ENCODE results near the gene OR4X2. TPM values are rescaled to one million over a fixed set of nuclear protein-coding genes. Genes with fewer than 3 reads are reported as not detected.

Gene OR4X2
- total RNA-seq, 2 donors from 2014 or later: not detected

GRCh38 chr11:48242501-48242900 lies 2.4 kb upstream of the OR4X2 start:
- no peaks in the 10 kb centered on the region for H3K27me3 ChIP-seq (ENCODE audit: control insufficient read depth, insufficient read depth, low read length, poor library complexity, severe bottlenecking)
- TF ChIP-seq CTCF (conservative IDR thresholded peaks at IDR 0.05): no peak
- no peak for DNase-seq
- no peaks in the 10 kb centered on the region for H3K36me3 ChIP-seq (ENCODE audit: control insufficient read depth, insufficient read depth, low read length)
- 54 to 61% methylated on average over 2 to 3 of the region's 3 CpGs for WGBS, 2 experiments (ENCODE audit: insufficient coverage in 1 of 2, insufficient read length in 1 of 2)
- peaks cover 84% of the 10 kb centered on the region for H3K9me3 ChIP-seq (ENCODE audit: control insufficient read depth, low read length)
- no peak overlapping the region for H3K4me3 ChIP-seq (ENCODE audit: low read length)
- H3K9ac ChIP-seq (ENCODE audit: extremely low read depth, low read length, poor library complexity, severe bottlenecking): no peak overlapping the region
- H3K4me3 Mint-ChIP-seq: no peak overlapping the region
- no peaks in the 10 kb centered on the region for H3K36me3 Mint-ChIP-seq (ENCODE audit: low read depth)
- H3K4me1 ChIP-seq (ENCODE audit: control insufficient read depth, insufficient read depth, low read length): no peaks in the 10 kb centered on the region
- H3K4me1 Mint-ChIP-seq: no peaks in the 10 kb centered on the region
- H3K27me3 Mint-ChIP-seq (ENCODE audit: insufficient read depth): no peaks in the 10 kb centered on the region
- peaks cover 63% of the 10 kb centered on the region for H3K9me3 Mint-ChIP-seq
- no peak overlapping the region for H3K27ac ChIP-seq (ENCODE audit: low read depth, low read length)
- no peak overlapping the region for H3K27ac Mint-ChIP-seq

- Histone ChIP-seq H3K36me3 (ENCODE audit: control insufficient read depth, insufficient read depth, low read length) (no peaks in the 10 kb centered on the region), H3K9me3 (ENCODE audit: control insufficient read depth, low read length) (peaks cover 64% of the 10 kb centered on the region), H3K27ac (ENCODE audit: low read depth, low read length) (no peak overlapping the region), H3K4me3 (ENCODE audit: low read length) (no peak overlapping the region), H3K9ac (ENCODE audit: extremely low read depth, low read length, poor library complexity, severe bottlenecking) (no peak overlapping the region), H3K4me1 (ENCODE audit: control insufficient read depth, insufficient read depth, low read length) (no peaks in the 10 kb centered on the region), H3K27me3 (ENCODE audit: control insufficient read depth, insufficient read depth, low read length, poor library complexity, severe bottlenecking) (no peaks in the 10 kb centered on the region)
- no peak for DNase-seq
- no peaks in the 10 kb centered on the region for H3K27me3 Mint-ChIP-seq (ENCODE audit: insufficient read depth)
- H3K4me1 Mint-ChIP-seq: no peaks in the 10 kb centered on the region
- H3K36me3 Mint-ChIP-seq (ENCODE audit: low read depth): no peaks in the 10 kb centered on the region
- H3K9me3 Mint-ChIP-seq: peaks cover 58% of the 10 kb centered on the region
- no peak overlapping the region for H3K27ac Mint-ChIP-seq
- WGBS, 2 experiments (ENCODE audit: insufficient coverage in 1 of 2, insufficient read length in 1 of 2): no CpG with 5 or more reads among the region's 1 CpG
- no peak for TF ChIP-seq CTCF (conservative IDR thresholded peaks at IDR 0.05)
- H3K4me3 Mint-ChIP-seq: no peak overlapping the region
These were observed 4.0 kb downstream of the OR4X2 start for GRCh38 chr11:48248902-48249301.

- DNase-seq: no peak
- peaks cover 41% of the 10 kb centered on the region for H3K9me3 Mint-ChIP-seq
- H3K27me3 Mint-ChIP-seq (ENCODE audit: insufficient read depth): no peaks in the 10 kb centered on the region
- H3K36me3 Mint-ChIP-seq (ENCODE audit: low read depth): no peaks in the 10 kb centered on the region
- Histone ChIP-seq H3K27ac (ENCODE audit: low read depth, low read length) (no peak overlapping the region), H3K36me3 (ENCODE audit: control insufficient read depth, insufficient read depth, low read length) (no peaks in the 10 kb centered on the region), H3K4me3 (ENCODE audit: low read length) (no peak overlapping the region), H3K4me1 (ENCODE audit: control insufficient read depth, insufficient read depth, low read length) (no peaks in the 10 kb centered on the region), H3K27me3 (ENCODE audit: control insufficient read depth, insufficient read depth, low read length, poor library complexity, severe bottlenecking) (no peaks in the 10 kb centered on the region), H3K9ac (ENCODE audit: extremely low read depth, low read length, poor library complexity, severe bottlenecking) (no peak overlapping the region), H3K9me3 (ENCODE audit: control insufficient read depth, low read length) (peaks cover 50% of the 10 kb centered on the region)
- no peak overlapping the region for H3K27ac Mint-ChIP-seq
- whole genome bisulfite sequencing, 2 experiments (ENCODE audit: insufficient coverage in 1 of 2, insufficient read length in 1 of 2): 90 to 91% methylated on average over 1 to 2 of the region's 2 CpGs
- no peak overlapping the region for H3K4me3 Mint-ChIP-seq
- no peaks in the 10 kb centered on the region for H3K4me1 Mint-ChIP-seq
- TF ChIP-seq CTCF (conservative IDR thresholded peaks at IDR 0.05): no peak
These were observed 16.7 kb downstream of the OR4X2 start for GRCh38 chr11:48261600-48261999.
